Gastroesophageal sphincter (tissue), 4 donors: Measurements from ENCODE around the gene ARHGAP18. TPM values are rescaled to one million over a fixed set of nuclear protein-coding genes. Genes with fewer than 3 reads are reported as not detected.

Source experiments
- ATAC-seq: fragments of 150-250 bp; one replicate; pipeline ENCODE4 v1.9.1; 2016; ENCODE audit warnings: mild to moderate bottlenecking, moderate library complexity
- H3K27ac ChIP-seq, 4 donors: fragments of 200-600 bp; sonication (generic) in 3 of 4; 1 replicate in 3 of 4; 2 replicates in 1 of 4; pipeline ENCODE4 v1.5.1; 2016 to 2019
- H3K27me3 ChIP-seq: fragments of 200-600 bp; sonication (generic); one replicate; pipeline ENCODE4 v1.5.1; 2019
- H3K36me3 ChIP-seq, 2 donors: fragments of 200-600 bp; sonication (generic); one replicate each; pipeline ENCODE4 v1.5.1; 2019; ENCODE audit warnings: control low read depth in 1 of 2
- H3K4me1 ChIP-seq, 3 donors: fragments of 200-600 bp; sonication (generic); 1 replicate in 2 of 3; 2 replicates in 1 of 3; pipeline ENCODE4 v1.5.1; 2016 to 2019; ENCODE audit warnings: control low read depth in 2 of 3
- H3K4me3 ChIP-seq, 2 donors: fragments of 200-600 bp; sonication (generic); one replicate each; pipeline ENCODE4 v1.5.1; 2019; ENCODE audit warnings: mild to moderate bottlenecking in 1 of 2, moderate library complexity in 1 of 2
- H3K9me3 ChIP-seq, 3 donors: fragments of 200-600 bp; sonication (generic); one replicate each; pipeline ENCODE4 v1.5.1; 2017 to 2019; ENCODE audit warnings: control low read depth in 2 of 3
- EP300 ChIP-seq: sonication (generic); formaldehyde crosslinking; IDR thresholded peaks from one replicate; pipeline ENCODE4 v1.6.1; 2017; ENCODE audit warnings: antibody characterized with exemption, mild to moderate bottlenecking
- POLR2A ChIP-seq, 2 donors: fragments of 450-650 bp; IDR thresholded peaks; one replicate each; pipeline ENCODE4 v1.6.1; 2017; ENCODE audit warnings: antibody characterized with exemption in 2 of 2, mild to moderate bottlenecking in 2 of 2, moderate library complexity in 1 of 2
- POLR2AphosphoS5 ChIP-seq: sonication (generic); formaldehyde crosslinking; IDR thresholded peaks from one replicate; pipeline ENCODE4 v1.6.1; 2017; ENCODE audit warnings: antibody characterized with exemption
- WGBS, 2 donors: methylation state at CpG; one replicate each; pipeline ENCODE4 v1.1.5; 2018; ENCODE audit warnings: low coverage in 1 of 2; 5-methylcytosine and 5-hydroxymethylcytosine counted together
- total RNA-seq, 4 donors: library from RNA; depleted of rRNA; stranded (reverse); fragments of >200 nt; gene quantifications; one replicate each; pipeline ENCODE4 v1.1.0, GENCODE V29; 2016
- TF ChIP-seq, protein P1 (sequence below), 4 experiments: fragments of 200-600 bp in 2 of 4; fragments of 450-650 bp in 2 of 4; sonication (generic) in 1 of 4; IDR thresholded peaks; one replicate each; pipeline ENCODE4 v1.5.1; 2017 to 2019; ENCODE audit warnings: antibody characterized with exemption in 4 of 4, mild to moderate bottlenecking in 2 of 4, moderate library complexity in 2 of 4

ARHGAP18 gene
- total RNA-seq, 4 donors from 2014 or later: 2.8 to 15.0 (median 9.4) TPM

DNA sequence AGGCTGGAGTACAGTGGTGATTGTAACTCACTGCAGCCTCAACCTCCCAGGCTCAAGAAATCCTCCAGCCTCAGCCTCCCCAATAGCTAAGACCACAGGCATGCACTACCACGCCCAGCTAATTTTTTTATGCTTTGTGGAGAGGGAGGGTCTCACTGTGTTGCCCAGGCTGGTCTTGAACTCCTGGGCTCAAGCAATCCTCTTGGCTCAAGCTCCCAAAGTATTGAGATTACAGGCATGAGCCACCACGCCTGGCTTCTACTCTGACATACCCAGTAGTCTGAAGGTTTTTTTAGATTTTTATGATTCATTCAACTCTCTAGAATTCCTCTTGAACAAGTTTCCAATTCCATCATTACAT lies 1.3 kb upstream of the ARHGAP18 start:
- Histone ChIP-seq H3K36me3 (no peaks in the 10 kb centered on the region), H3K27me3 (no peaks in the 10 kb centered on the region), H3K27ac (no peak overlapping the region), H3K9me3 (no peaks in the 10 kb centered on the region), H3K4me3 (no peak overlapping the region), H3K4me1 (peaks cover 0 to 23% (median 3%) of the 10 kb centered on the region in 3 donors)
- no peak for ATAC-seq
- TF ChIP-seq EP300 (no peak), POLR2AphosphoS5 (no peak), POLR2A (IDR thresholded peaks at IDR 0.05) (no peak)
- TF ChIP-seq, protein P1, sequence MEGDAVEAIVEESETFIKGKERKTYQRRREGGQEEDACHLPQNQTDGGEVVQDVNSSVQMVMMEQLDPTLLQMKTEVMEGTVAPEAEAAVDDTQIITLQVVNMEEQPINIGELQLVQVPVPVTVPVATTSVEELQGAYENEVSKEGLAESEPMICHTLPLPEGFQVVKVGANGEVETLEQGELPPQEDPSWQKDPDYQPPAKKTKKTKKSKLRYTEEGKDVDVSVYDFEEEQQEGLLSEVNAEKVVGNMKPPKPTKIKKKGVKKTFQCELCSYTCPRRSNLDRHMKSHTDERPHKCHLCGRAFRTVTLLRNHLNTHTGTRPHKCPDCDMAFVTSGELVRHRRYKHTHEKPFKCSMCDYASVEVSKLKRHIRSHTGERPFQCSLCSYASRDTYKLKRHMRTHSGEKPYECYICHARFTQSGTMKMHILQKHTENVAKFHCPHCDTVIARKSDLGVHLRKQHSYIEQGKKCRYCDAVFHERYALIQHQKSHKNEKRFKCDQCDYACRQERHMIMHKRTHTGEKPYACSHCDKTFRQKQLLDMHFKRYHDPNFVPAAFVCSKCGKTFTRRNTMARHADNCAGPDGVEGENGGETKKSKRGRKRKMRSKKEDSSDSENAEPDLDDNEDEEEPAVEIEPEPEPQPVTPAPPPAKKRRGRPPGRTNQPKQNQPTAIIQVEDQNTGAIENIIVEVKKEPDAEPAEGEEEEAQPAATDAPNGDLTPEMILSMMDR (IDR thresholded peaks at IDR 0.05): no peak
- WGBS, 2 donors: 93% methylated on average over 1 to 2 of the region's 2 CpGs

DNA sequence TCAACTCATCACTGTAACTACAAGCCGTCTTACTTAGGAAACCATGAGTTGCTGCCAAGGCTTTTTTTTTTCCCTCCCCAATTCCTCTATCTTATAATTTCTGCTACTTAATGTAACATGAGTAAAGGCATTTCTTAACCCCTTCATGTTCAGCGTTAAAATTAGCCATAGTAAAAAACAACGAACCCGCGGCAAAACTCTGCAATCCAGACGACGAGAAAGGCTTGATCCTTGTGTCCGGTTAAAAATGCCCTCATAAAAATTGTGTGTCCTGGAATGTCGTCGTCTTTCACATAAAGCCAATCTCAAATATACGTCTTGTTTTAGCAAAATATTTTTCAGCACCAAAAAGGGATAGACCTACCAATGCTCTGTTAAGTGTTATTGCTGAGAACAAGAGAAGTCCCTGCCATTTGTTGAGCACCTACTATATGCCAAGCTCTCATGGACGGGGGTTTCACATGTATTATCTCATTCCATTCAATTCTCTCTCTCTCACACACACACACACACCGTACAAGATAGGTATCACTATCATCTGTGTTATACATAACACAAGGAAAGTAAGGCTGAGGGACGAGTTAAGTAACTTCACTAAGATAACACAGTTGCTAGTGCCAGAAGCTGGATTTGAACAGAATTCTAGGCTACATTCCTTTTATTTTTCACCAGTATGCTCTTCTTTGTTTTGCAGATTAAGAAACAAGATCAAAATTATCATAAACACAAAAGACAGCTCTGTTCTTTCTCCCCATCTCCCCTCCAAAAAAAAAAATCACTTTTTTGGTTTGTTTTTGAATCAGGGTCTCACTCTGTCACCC lies 683 bp upstream of the ARHGAP18 start:
- Histone ChIP-seq H3K4me1 (peaks cover 0 to 23% (median 3%) of the 10 kb centered on the region in 3 donors), H3K27ac (peak overlapping the region in 3 of 4 donors; percentile 73 to 78 (median 78)), H3K36me3 (no peaks in the 10 kb centered on the region), H3K4me3 (peak overlapping the region; percentile 56 to 63), H3K9me3 (no peaks in the 10 kb centered on the region), H3K27me3 (no peaks in the 10 kb centered on the region)
- no peak for TF ChIP-seq POLR2AphosphoS5
- TF ChIP-seq POLR2A (IDR thresholded peaks at IDR 0.05): no peak
- WGBS, 2 donors: 22 to 24% methylated on average over 13 to 14 of the region's 14 CpGs
- ATAC-seq: no peak

DNA sequence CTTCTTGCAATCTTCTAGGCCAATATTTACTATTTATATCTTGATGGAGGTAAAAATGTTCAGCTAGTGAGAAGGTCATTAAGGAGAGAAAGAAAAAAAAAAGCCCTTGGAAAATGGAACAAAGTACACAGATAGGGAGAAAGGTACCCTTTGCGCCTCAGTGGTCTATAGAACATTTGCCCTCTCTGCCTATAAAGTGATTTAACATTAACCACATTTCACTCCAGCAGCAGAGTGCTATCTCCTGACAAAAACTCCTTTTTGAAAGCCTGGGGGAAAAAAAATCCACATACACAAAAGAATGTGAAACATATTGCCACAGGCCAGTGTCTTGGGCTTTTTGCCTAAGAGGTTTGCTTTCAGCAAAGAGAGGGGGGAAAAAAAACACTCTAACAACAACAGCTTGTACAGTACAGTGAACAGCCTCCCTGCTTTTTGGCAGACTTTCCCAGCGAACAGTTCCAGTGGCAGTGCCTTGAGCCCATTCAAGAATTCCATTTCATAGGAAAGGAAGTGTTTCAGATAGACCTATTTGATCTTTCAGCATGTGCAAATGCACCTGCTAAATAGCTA lies 695 bp downstream of the ARHGAP18 start:
- peak overlapping the region in 3 of 4 donors; percentile 73 to 78 (median 78) for H3K27ac ChIP-seq
- H3K36me3 ChIP-seq: no peaks in the 10 kb centered on the region
- peaks cover 0 to 23% (median 3%) of the 10 kb centered on the region in 3 donors for H3K4me1 ChIP-seq
- ATAC-seq: no peak
- no peaks in the 10 kb centered on the region for H3K9me3 ChIP-seq
- no peak for TF ChIP-seq EP300
- TF ChIP-seq POLR2A (IDR thresholded peaks at IDR 0.05): no peak
- TF ChIP-seq POLR2AphosphoS5: no peak
- TF ChIP-seq, protein P1 (IDR thresholded peaks at IDR 0.05): no peak
- WGBS, 2 donors: 30 to 54% methylated on average over 2 of the region's 2 CpGs
- H3K4me3 ChIP-seq: peak overlapping the region; percentile 56 to 63
- no peaks in the 10 kb centered on the region for H3K27me3 ChIP-seq

DNA sequence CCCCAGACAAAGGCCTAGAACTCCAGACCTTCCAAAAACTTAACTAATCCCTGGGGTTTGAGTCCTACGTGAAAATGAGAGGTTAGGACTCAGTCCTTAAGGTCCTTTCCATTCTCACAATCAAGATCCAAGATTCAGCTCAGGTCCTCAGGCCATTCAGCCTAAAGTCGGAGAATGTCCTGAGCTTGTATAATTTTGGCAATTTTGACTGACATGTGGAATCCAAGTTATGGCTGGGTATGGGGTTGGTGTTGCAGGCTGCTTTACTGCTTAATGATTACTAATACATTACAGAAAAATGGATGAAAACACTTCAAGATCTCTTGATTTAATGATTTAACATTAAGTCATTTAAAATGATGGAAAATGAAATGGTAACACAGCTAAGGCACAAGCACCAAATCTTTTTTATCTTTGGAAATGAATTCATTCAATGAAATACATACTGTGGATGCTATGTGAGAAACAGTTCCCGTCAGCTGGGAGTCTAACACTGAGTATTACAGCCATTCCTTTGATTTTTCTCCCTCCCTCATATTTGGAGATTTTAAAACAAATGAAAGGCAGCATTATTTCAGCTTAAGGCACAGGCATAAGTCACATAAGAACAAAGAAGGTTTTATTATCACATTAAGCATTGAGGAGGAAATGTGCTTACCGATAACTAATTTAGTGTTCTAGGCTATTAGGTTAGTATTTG lies 1.3 kb downstream of the ARHGAP18 start:
- no peaks in the 10 kb centered on the region for H3K9me3 ChIP-seq
- H3K4me3 ChIP-seq: peak overlapping the region; percentile 56 to 63
- no peak for ATAC-seq
- H3K36me3 ChIP-seq: no peaks in the 10 kb centered on the region
- no peaks in the 10 kb centered on the region for H3K27me3 ChIP-seq
- TF ChIP-seq POLR2AphosphoS5 (no peak), POLR2A (IDR thresholded peaks at IDR 0.05) (no peak), EP300 (no peak)
- TF ChIP-seq, protein P1 (IDR thresholded peaks at IDR 0.05): no peak
- 68 to 69% methylated on average over 2 to 4 of the region's 4 CpGs for WGBS, 2 donors
- H3K27ac ChIP-seq: peak overlapping the region in 2 of 4 donors; percentile 78
- peaks cover 0 to 23% (median 3%) of the 10 kb centered on the region in 3 donors for H3K4me1 ChIP-seq

DNA sequence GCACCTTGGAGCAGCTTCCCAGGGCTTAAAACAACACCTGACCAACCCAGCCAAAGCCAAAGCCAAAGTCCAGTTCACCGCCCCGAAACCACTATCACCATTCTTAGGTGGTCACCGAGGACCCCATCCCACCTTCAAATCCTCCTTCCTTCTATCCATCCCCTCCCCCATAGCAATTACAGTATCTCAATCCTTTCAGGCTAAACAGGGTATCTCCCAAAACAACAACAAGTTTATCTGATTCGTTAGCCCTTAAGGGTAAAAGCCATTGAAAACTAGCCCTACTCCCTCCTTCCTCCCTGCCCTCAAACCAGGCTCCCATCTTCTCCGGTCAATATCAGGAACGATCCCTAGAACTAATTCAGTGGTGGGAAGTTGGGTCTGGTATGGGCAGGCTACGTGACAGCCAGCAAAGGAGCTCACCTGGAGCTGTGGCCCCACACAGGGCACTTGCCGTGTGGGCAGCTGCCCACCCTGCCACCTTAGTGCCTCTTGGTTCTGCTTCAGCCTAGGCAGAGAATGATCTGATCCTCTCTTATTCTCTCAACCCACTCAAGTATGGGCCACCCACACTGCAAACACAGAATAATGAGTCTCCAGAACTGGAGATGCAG lies 2.0 kb downstream of the ARHGAP18 start:
- no peak for ATAC-seq

More for the DNA sequence above, 2.0 kb downstream of the ARHGAP18 start:
- Histone ChIP-seq H3K9me3 (no peaks in the 10 kb centered on the region), H3K27ac (peak overlapping the region in 1 of 4 donors; percentile 36), H3K4me3 (peak overlapping the region in 1 of 2 donors; percentile 56), H3K36me3 (no peaks in the 10 kb centered on the region), H3K4me1 (peaks cover 0 to 23% (median 3%) of the 10 kb centered on the region in 3 donors), H3K27me3 (no peaks in the 10 kb centered on the region)
- 56 to 87% methylated on average over 2 to 6 of the region's 8 CpGs for WGBS, 2 donors
- TF ChIP-seq POLR2AphosphoS5 (no peak), EP300 (no peak), POLR2A (IDR thresholded peaks at IDR 0.05) (no peak)
- TF ChIP-seq, protein P1 (IDR thresholded peaks at IDR 0.05): no peak
